HCT116 (cell line): ENCODE measurements around the gene GNG10. TPM values are rescaled to one million over a fixed set of nuclear protein-coding genes. Genes with fewer than 3 reads are reported as not detected.

ENCODE experiments used
- ATAC-seq: fragments of 200-7000 bp; cut with Tn5 transposase; 2 replicates; pipeline ENCODE4 v1.9.1; 2020; ENCODE audit warnings: mild to moderate bottlenecking, moderate library complexity
- BruUV-seq: library from RNA; stranded (reverse); fragments of 400-500 nt; replicated peaks from 2 replicates; lab custom pipeline; 2021; lab: Mats Ljungman, UMichigan
- CTCF ChIA-PET: fragments of 300-600 bp; sonication (Branson Sonifier 250); formaldehyde crosslinking; loops from one replicate; lab custom pipeline; 2021; ENCODE audit warnings: antibody characterized with exemption; lab: Charles Lee
- POLR2A ChIA-PET: fragments of 300-600, 350-600 bp; sonication (Branson Sonifier 250); formaldehyde crosslinking; loops from one replicate; lab custom pipeline; 2021; ENCODE audit warnings: antibody characterized with exemption; lab: Charles Lee
- RAD21 ChIA-PET, 2 experiments: fragments of 300-600 bp; sonication (Branson Sonifier 250); formaldehyde crosslinking; loops; one replicate each; lab custom pipeline; 2023; ENCODE audit warnings: low total read pairs in 2 of 2; ENCODE audit not compliant: uncharacterized antibody in 2 of 2, unreplicated experiment in 2 of 2, low non-redundant PET in 1 of 2; lab: Charles Lee
- DNase-seq: peaks from one replicate; pipeline ENCODE4 v3.0.0-alpha.2; 2010; ENCODE audit warnings: low read depth, low spot score
- H2AFZ ChIP-seq: fragments of 200-600 bp; shearing (Covaris generic), sonication (generic); 2 replicates; pipeline ENCODE4 v1.6.1; 2017; ENCODE audit warnings: low read depth, mixed run types, mixed read lengths, antibody characterized with exemption, low read length; ENCODE audit not compliant: poor library complexity, severe bottlenecking
- H3K27ac ChIP-seq: 2 replicates; pipeline ENCODE4 v1.5.1; 2012; ENCODE audit warnings: low read depth, low read length
- H3K27me3 ChIP-seq: fragments of 200-600 bp; sonication (generic); 2 replicates; pipeline ENCODE4 v1.6.1; 2016; ENCODE audit warnings: mixed run types, low read length, mixed read lengths; ENCODE audit not compliant: insufficient read depth
- H3K36me3 ChIP-seq, 2 experiments: fragments of 200-500 bp in 1 of 2; fragments of 200-600 bp in 1 of 2; sonication (Bioruptor generic) in 1 of 2; sonication (generic) in 1 of 2; 2 replicates each; pipeline versions ENCODE4 v1.5.1 to v1.6.1; 2014 to 2016; ENCODE audit warnings: low read length in 2 of 2, inconsistent platforms in 1 of 2, mixed read lengths in 1 of 2, mixed run types in 1 of 2; ENCODE audit not compliant: insufficient read depth in 2 of 2, control insufficient read depth in 1 of 2
- H3K4me1 ChIP-seq, 2 experiments: fragments of 200-600 bp in 1 of 2; sonication (generic) in 1 of 2; 2 replicates each; pipeline versions ENCODE4 v1.5.1 to v1.6.1; 2012 to 2017; ENCODE audit warnings: low read length in 2 of 2, inconsistent platforms in 1 of 2, mild to moderate bottlenecking in 1 of 2, mixed read lengths in 1 of 2, mixed run types in 1 of 2, moderate library complexity in 1 of 2; ENCODE audit not compliant: insufficient read depth in 2 of 2, control insufficient read depth in 1 of 2
- H3K4me2 ChIP-seq: fragments of 200-600 bp; sonication (generic); 2 replicates; pipeline ENCODE4 v1.6.1; 2017; ENCODE audit warnings: mixed run types, low read length, mixed read lengths
- H3K4me3 ChIP-seq, 2 experiments: fragments of 200-600 bp in 1 of 2; sonication (generic) in 1 of 2; replicated peaks in 1 of 2; 2 replicates each; pipeline ENCODE4 v1.5.1; 2011 to 2016; ENCODE audit warnings: low read length in 2 of 2, control low read depth in 1 of 2, low read depth in 1 of 2, mild to moderate bottlenecking in 1 of 2, mixed read lengths in 1 of 2, mixed run types in 1 of 2
- H3K79me2 ChIP-seq: fragments of 200-600 bp; sonication (generic); 2 replicates; pipeline ENCODE4 v1.6.1; 2017; ENCODE audit warnings: mild to moderate bottlenecking, mixed run types, low read length, moderate library complexity, mixed read lengths; ENCODE audit not compliant: insufficient read depth
- H3K9ac ChIP-seq: fragments of 200-600 bp; sonication (generic); 2 replicates; pipeline ENCODE4 v1.6.1; 2016; ENCODE audit warnings: low read length, mixed read lengths
- H3K9me2 ChIP-seq: fragments of 200-600 bp; sonication (generic), shearing (Covaris generic); 2 replicates; pipeline ENCODE4 v1.6.1; 2017; ENCODE audit warnings: mixed run types, mild to moderate bottlenecking, moderate library complexity; ENCODE audit not compliant: insufficient read depth
- H3K9me3 ChIP-seq, 2 experiments: fragments of 200-500 bp in 1 of 2; fragments of 200-600 bp in 1 of 2; sonication (Bioruptor generic) in 1 of 2; sonication (generic) in 1 of 2; 2 replicates each; pipeline ENCODE4 v1.6.1; 2014 to 2017; ENCODE audit warnings: low read length in 2 of 2, mixed read lengths in 2 of 2, inconsistent platforms in 1 of 2, low read depth in 1 of 2, mild to moderate bottlenecking in 1 of 2, mixed run types in 1 of 2, moderate library complexity in 1 of 2; ENCODE audit not compliant: control insufficient read depth in 1 of 2, insufficient read depth in 1 of 2
- H4K20me1 ChIP-seq: fragments of 200-600 bp; sonication (generic), shearing (Covaris generic); 2 replicates; pipeline ENCODE4 v1.6.1; 2017; ENCODE audit warnings: mixed run types, mild to moderate bottlenecking, moderate library complexity; ENCODE audit not compliant: insufficient read depth
- CBX3 ChIP-seq: IDR thresholded peaks from 2 replicates; pipeline ENCODE4 v1.6.1; 2012; ENCODE audit warnings: low read depth
- CEBPB ChIP-seq: IDR thresholded peaks from 2 replicates; pipeline ENCODE4 v1.6.1; 2012; ENCODE audit warnings: low read depth
- EGR1 ChIP-seq: IDR thresholded peaks from 2 replicates; pipeline ENCODE4 v1.6.1; 2012; ENCODE audit warnings: low read depth
- ELF1 ChIP-seq: IDR thresholded peaks from 2 replicates; pipeline ENCODE4 v1.6.1; 2012; ENCODE audit warnings: low read depth, borderline replicate concordance
- EZH2phosphoT487 ChIP-seq: fragments of 200-600 bp; IDR thresholded peaks from 2 replicates; pipeline ENCODE4 v1.6.1; 2018; ENCODE audit warnings: antibody characterized with exemption, borderline replicate concordance
- FOSL1 ChIP-seq: IDR thresholded peaks from 2 replicates; pipeline ENCODE4 v1.6.1; 2012; ENCODE audit warnings: low read depth
- JUND ChIP-seq: IDR thresholded peaks from 2 replicates; pipeline ENCODE4 v1.6.1; 2012
- POLR2A ChIP-seq: IDR thresholded peaks from 2 replicates; pipeline ENCODE4 v1.7.0; 2011; ENCODE audit warnings: borderline replicate concordance; ENCODE audit not compliant: insufficient read depth, insufficient read length; ENCODE audit errors: extremely low read depth
- POLR2AphosphoS5 ChIP-seq: IDR thresholded peaks from 2 replicates; pipeline ENCODE4 v1.6.1; 2011; ENCODE audit warnings: mild to moderate bottlenecking, low read depth, low read length, moderate library complexity
- SIN3A ChIP-seq: IDR thresholded peaks from 2 replicates; pipeline ENCODE4 v1.6.1; 2012; ENCODE audit warnings: low read depth
- SRF ChIP-seq: IDR thresholded peaks from 2 replicates; pipeline ENCODE4 v1.6.1; 2012; ENCODE audit warnings: low read depth
- TCF7L2 ChIP-seq: IDR thresholded peaks from 2 replicates; pipeline ENCODE4 v1.7.0; 2011; ENCODE audit warnings: borderline replicate concordance, inconsistent platforms; ENCODE audit not compliant: insufficient read depth, insufficient read length; ENCODE audit errors: extremely low read depth
- YY1 ChIP-seq: IDR thresholded peaks from 2 replicates; pipeline ENCODE4 v1.6.1; 2011; ENCODE audit warnings: low read length, low read depth, moderate library complexity, mild to moderate bottlenecking; ENCODE audit not compliant: insufficient replicate concordance; ENCODE audit errors: extremely low read depth
- ZFX ChIP-seq: fragments of 450-650 bp; IDR thresholded peaks from 2 replicates; pipeline ENCODE4 v1.6.1; 2017
- ZNF274 ChIP-seq: fragments of 200-500 bp; sonication (Bioruptor generic); IDR thresholded peaks from 2 replicates; pipeline ENCODE4 v1.6.1; 2014; ENCODE audit warnings: mild to moderate bottlenecking, low read depth, low read length, inconsistent platforms
- intact Hi-C: fragments of 100-400 bp; cut with micrococcal nuclease; formaldehyde crosslinking; loops from 2 replicates; pipeline ENCODE4 v1.10.0; 2022
- total RNA-seq: library from RNA; stranded (reverse); gene quantifications from one replicate; pipeline ENCODE4 v1.2.1, GENCODE V29; 2021; ENCODE audit not compliant: unreplicated experiment
- TF ChIP-seq, protein P1 (sequence below): IDR thresholded peaks from 2 replicates; pipeline ENCODE4 v1.6.1; 2012
- TF ChIP-seq, protein P2 (sequence below): IDR thresholded peaks from 2 replicates; pipeline ENCODE4 v1.6.1; 2012; ENCODE audit warnings: low read depth
- TF ChIP-seq, protein P3 (sequence below): IDR thresholded peaks from 2 replicates; pipeline ENCODE4 v1.6.1; 2012
- TF ChIP-seq, protein P4 (sequence below): IDR thresholded peaks from 2 replicates; pipeline ENCODE4 v1.6.1; 2011; ENCODE audit warnings: mild to moderate bottlenecking, low read length, moderate library complexity; ENCODE audit not compliant: insufficient replicate concordance; ENCODE audit errors: extremely low read depth
- TF ChIP-seq, protein P5 (sequence below), 3 experiments: fragments of 200-600 bp in 1 of 3; sonication (generic) in 1 of 3; IDR thresholded peaks in 2 of 3; conservative IDR thresholded peaks in 1 of 3; 2 replicates each; pipeline ENCODE4 v1.5.1; 2012 to 2017; ENCODE audit warnings: low read depth in 2 of 3, low read length in 2 of 3, antibody characterized with exemption in 1 of 3, borderline replicate concordance in 1 of 3, control low read depth in 1 of 3, mild to moderate bottlenecking in 1 of 3, mixed read lengths in 1 of 3, mixed run types in 1 of 3, moderate library complexity in 1 of 3; ENCODE audit not compliant: insufficient read depth in 1 of 3

Gene GNG10
- total RNA-seq, 1 experiment from 2014 or later, result 46.8 TPM

DNA sequence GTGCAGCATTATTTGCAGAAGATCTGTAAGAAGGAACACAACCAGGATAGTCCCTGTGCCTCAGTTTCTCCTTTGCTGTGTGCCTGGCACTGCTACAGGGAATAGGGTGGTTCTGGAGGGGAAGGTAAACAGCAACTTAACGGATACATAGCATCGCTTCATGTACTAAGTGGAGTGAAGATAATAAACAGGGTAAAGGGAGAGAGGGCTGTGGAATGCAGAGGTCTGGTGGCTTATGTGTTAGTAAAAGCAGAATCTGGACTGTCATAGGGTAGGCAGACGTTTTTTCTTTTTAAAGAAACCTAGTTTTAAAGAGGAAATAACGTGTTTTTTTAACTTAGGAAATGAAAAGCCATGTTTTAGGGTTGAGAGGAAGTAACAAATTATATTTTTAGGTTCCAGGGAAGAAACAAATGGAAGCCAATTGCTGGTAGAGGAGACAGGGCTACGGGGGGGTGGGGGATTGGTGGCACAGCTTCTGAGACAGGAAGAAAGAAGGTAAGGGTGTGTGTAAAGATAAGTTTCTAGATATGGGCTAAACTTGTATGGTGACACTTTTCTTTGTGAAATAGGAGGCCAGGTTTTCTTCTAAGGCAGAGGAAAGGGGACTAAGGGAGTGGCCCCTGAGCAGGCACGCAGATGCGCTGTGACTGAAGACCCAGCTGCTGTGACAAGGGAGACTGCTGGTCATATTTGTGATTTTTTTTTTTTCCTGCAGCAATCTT is 1.3 kb downstream of the GNG10 start:
- no peaks in the 10 kb centered on the region for H3K9me3 ChIP-seq
- POLR2A ChIA-PET, result no interaction called here
- TF ChIP-seq, protein P1, sequence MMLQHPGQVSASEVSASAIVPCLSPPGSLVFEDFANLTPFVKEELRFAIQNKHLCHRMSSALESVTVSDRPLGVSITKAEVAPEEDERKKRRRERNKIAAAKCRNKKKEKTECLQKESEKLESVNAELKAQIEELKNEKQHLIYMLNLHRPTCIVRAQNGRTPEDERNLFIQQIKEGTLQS, result no peak
- TF ChIP-seq CEBPB (no peak), POLR2A (no peak), SRF (no peak), ELF1 (no peak), JUND (no peak), ZFX (no peak), TCF7L2 (no peak), ZNF274 (no peak), POLR2AphosphoS5 (no peak), FOSL1 (no peak), EZH2phosphoT487 (no peak), EGR1 (no peak), SIN3A (no peak), CBX3 (no peak), YY1 (no peak)
- TF ChIP-seq, protein P2, sequence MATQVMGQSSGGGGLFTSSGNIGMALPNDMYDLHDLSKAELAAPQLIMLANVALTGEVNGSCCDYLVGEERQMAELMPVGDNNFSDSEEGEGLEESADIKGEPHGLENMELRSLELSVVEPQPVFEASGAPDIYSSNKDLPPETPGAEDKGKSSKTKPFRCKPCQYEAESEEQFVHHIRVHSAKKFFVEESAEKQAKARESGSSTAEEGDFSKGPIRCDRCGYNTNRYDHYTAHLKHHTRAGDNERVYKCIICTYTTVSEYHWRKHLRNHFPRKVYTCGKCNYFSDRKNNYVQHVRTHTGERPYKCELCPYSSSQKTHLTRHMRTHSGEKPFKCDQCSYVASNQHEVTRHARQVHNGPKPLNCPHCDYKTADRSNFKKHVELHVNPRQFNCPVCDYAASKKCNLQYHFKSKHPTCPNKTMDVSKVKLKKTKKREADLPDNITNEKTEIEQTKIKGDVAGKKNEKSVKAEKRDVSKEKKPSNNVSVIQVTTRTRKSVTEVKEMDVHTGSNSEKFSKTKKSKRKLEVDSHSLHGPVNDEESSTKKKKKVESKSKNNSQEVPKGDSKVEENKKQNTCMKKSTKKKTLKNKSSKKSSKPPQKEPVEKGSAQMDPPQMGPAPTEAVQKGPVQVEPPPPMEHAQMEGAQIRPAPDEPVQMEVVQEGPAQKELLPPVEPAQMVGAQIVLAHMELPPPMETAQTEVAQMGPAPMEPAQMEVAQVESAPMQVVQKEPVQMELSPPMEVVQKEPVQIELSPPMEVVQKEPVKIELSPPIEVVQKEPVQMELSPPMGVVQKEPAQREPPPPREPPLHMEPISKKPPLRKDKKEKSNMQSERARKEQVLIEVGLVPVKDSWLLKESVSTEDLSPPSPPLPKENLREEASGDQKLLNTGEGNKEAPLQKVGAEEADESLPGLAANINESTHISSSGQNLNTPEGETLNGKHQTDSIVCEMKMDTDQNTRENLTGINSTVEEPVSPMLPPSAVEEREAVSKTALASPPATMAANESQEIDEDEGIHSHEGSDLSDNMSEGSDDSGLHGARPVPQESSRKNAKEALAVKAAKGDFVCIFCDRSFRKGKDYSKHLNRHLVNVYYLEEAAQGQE, result no peak
- TF ChIP-seq, protein P3, sequence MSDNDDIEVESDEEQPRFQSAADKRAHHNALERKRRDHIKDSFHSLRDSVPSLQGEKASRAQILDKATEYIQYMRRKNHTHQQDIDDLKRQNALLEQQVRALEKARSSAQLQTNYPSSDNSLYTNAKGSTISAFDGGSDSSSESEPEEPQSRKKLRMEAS, result no peak
- TF ChIP-seq, protein P4, sequence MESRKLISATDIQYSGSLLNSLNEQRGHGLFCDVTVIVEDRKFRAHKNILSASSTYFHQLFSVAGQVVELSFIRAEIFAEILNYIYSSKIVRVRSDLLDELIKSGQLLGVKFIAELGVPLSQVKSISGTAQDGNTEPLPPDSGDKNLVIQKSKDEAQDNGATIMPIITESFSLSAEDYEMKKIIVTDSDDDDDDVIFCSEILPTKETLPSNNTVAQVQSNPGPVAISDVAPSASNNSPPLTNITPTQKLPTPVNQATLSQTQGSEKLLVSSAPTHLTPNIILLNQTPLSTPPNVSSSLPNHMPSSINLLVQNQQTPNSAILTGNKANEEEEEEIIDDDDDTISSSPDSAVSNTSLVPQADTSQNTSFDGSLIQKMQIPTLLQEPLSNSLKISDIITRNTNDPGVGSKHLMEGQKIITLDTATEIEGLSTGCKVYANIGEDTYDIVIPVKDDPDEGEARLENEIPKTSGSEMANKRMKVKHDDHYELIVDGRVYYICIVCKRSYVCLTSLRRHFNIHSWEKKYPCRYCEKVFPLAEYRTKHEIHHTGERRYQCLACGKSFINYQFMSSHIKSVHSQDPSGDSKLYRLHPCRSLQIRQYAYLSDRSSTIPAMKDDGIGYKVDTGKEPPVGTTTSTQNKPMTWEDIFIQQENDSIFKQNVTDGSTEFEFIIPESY, result no peak
- TF ChIP-seq, protein P5, sequence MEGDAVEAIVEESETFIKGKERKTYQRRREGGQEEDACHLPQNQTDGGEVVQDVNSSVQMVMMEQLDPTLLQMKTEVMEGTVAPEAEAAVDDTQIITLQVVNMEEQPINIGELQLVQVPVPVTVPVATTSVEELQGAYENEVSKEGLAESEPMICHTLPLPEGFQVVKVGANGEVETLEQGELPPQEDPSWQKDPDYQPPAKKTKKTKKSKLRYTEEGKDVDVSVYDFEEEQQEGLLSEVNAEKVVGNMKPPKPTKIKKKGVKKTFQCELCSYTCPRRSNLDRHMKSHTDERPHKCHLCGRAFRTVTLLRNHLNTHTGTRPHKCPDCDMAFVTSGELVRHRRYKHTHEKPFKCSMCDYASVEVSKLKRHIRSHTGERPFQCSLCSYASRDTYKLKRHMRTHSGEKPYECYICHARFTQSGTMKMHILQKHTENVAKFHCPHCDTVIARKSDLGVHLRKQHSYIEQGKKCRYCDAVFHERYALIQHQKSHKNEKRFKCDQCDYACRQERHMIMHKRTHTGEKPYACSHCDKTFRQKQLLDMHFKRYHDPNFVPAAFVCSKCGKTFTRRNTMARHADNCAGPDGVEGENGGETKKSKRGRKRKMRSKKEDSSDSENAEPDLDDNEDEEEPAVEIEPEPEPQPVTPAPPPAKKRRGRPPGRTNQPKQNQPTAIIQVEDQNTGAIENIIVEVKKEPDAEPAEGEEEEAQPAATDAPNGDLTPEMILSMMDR (IDR thresholded peaks at IDR 0.05 in 2 of 3, conservative IDR thresholded peaks at IDR 0.05 in 1 of 3; ENCODE audit: borderline replicate concordance in 1 of 3, insufficient read depth in 1 of 3, low read depth in 2 of 3, low read length in 2 of 3), result no peak
- TF ChIP-seq, all 23 proteins: peak for 0
- RAD21 ChIA-PET, result no interaction called here
- intact Hi-C loops, result no loop called here
- H4K20me1 ChIP-seq, result no peaks in the 10 kb centered on the region; the same call in 1 of the 2 replicates
- no peaks in the 10 kb centered on the region for H3K9me2 ChIP-seq
- TSS peak; percentile 33 for BruUV-seq
- ATAC-seq (no peak), DNase-seq (no peak)
- H3K4me3 ChIP-seq, result peak overlapping the region; percentile 80 to 86
- peak overlapping the region; percentile 55; the same call in 1 of the 2 replicates for H3K27ac ChIP-seq
- peaks cover 11 to 16% of the 10 kb centered on the region in 2 experiments for H3K4me1 ChIP-seq
- no peak overlapping the region for H2AFZ ChIP-seq
- CTCF ChIA-PET, result no interaction called here
- no peaks in the 10 kb centered on the region for H3K27me3 ChIP-seq
- peak overlapping the region; percentile 99 for H3K4me2 ChIP-seq
- peaks cover 35% of the 10 kb centered on the region for H3K79me2 ChIP-seq
- H3K9ac ChIP-seq, result peak overlapping the region; percentile 78
- peaks cover 3 to 4% of the 10 kb centered on the region in 2 experiments; a peak in 2 of 4 replicates for H3K36me3 ChIP-seq
